Fibroblast of the aortic adventitia (primary cell): Measurements from ENCODE around the gene GIPC1. TPM values are rescaled to one million over a fixed set of nuclear protein-coding genes. Genes with fewer than 3 reads are reported as not detected.

Source experiments
- DNase-seq: peaks from one replicate; pipeline ENCODE4 v3.0.0-alpha.2; 2010; ENCODE audit warnings: low read depth
- H3K4me3 ChIP-seq: 2 replicates; pipeline ENCODE4 v1.5.1; 2011; ENCODE audit warnings: low read depth, mild to moderate bottlenecking, control low read depth, low read length, moderate library complexity
- CTCF ChIP-seq: IDR thresholded peaks from 2 replicates; pipeline ENCODE4 v1.5.1; 2011; ENCODE audit warnings: mild to moderate bottlenecking, low read length, control low read depth, inconsistent platforms; ENCODE audit not compliant: insufficient read depth
- total RNA-seq: library from RNA; depleted of rRNA; stranded (reverse); fragments of >200 nt; gene quantifications from 2 replicates; pipeline ENCODE4 v1.2.3, GENCODE V29; 2012; ENCODE audit warnings: low replicate concordance

GIPC1 gene
- total RNA-seq, 1 donor: 93.5 TPM

GRCh38 chr19:14517840-14518505 lies 22.0 kb upstream of the GIPC1 start, which contains the start of gene DNAJB1:
Gene DNAJB1 (minus strand): TSS chr19:14518397. CDS start chr19:14518349, 48 bp downstream.
- DNase-seq: peak; percentile 93
- no peak for TF ChIP-seq CTCF
- peak within 1 kb of the TSS; percentile 98 for H3K4me3 ChIP-seq

DNA sequence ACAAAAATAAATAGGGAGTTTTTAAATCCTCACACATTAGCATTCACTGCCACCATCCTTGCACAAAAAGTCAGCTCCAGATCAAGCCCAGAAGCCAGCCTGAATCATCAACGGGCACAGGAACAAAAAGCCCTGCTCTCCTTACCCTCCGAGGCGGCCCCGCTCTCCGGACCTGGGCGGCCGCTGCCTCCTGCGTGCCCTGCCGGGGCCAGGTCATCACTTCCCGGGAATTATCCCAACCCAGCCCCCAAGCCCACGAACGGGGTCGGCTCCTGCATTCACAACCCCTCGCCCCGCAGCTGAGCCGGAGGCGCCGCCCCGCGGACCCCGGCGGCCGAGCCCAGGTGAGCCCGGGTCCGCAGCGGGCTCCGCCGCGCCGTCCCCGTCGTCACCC lies 21.5 kb upstream of the GIPC1 start:
- no peak for TF ChIP-seq CTCF
- peak; percentile 37 for DNase-seq
- H3K4me3 ChIP-seq: peak overlapping the region; percentile 98

DNA sequence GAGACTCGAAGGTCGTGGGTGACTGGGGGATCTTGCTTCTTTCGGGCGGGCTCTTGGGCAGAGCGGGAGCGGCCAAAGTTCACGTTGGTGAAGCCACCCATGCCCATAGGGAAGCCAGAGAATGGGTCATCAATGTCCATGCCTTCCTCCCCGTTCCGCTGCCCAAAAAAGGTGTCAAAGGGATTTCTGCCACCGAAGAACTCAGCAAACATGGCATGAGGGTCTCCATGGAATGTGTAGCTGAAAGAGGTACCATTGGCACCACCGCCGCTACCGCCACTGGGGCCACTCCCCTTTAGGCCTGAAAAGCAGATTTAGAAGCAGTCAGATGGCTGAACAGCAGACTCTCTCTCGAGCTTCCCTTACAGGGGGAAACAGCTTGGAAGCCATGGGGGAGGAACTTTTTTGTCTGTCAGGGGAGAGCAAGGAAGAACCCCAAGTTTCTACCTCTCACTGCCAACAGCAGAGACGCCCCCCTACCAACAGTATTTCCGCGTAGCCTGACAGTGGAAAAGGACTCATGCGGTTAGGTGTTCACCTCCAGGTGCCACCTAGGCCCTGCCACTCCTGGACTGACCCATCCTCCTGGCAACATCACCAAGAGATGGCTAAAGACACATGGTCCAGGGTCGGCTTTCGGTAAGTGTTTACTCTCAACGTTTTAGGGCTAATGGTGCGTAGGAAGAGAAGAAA lies 21.0 kb upstream of the GIPC1 start:
- DNase-seq: no peak
- peak overlapping the region; percentile 98 for H3K4me3 ChIP-seq
- no peak for TF ChIP-seq CTCF

DNA sequence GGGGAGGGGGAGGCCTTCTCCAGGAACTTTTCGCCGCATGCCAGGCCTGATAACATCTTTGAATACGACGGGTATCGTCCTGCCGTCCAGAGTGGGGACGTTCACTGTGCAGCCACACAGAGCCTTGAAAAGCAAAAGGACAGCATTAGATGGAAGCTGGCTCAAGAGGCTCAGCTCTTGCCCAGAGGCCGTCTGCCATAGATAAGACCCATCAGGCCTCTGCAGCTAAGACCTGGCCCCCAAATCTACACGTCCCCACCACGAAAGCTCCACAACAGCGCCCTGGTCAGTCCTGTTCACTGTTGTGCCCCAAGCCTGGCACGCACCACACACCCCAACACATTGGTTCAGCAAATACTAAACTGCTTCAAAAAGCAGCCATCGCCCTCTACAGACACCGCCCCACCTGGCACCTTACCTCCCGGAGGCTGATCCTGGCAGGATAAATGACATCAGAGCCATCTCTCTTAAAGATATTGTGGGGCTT lies 20.2 kb upstream of the GIPC1 start:
- TF ChIP-seq CTCF: no peak
- no peak for DNase-seq
- H3K4me3 ChIP-seq: peak overlapping the region; percentile 98

- H3K4me3 ChIP-seq: peak overlapping the region; percentile 98
- TF ChIP-seq CTCF: no peak
- DNase-seq: no peak
Observed at GRCh38 chr19:14515501-14516047, 19.6 kb upstream of the GIPC1 start.

DNA sequence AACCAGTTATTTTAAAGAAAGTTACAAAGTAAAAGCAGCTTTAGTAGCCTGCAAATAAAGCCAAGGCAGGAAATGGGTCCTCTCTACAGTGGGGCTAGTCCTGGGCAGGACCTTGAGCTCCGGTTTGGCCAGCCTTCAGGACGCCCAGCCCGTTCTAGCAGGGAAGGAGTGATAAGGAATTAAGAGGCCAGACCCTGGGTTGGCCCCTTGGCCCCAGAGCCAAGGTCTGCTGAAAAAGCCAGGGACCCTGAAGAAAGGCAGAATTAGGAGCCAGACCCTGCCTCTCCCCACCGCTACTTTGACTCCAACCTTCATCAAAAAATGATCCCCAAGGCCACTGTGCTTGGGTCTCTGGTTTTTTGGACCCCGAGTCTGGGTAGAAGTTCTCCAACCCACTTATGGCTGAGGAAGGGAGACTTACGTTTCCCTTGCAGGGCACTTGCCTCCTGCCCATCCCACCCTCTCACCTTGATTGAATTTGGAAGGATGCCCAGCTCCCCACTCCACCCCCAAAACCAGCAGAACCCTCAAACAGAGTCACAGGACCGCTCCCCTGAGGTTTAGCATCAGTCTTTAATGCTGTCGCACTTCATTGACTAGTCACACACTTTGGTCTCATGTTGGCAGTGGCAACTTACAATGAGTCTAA lies 18.4 kb upstream of the GIPC1 start:
- no peak for DNase-seq
- H3K4me3 ChIP-seq: peak overlapping the region; percentile 4
- TF ChIP-seq CTCF: no peak
